Measurements from ENCODE around the gene COMP. TPM values are rescaled to one million over a fixed set of nuclear protein-coding genes. Genes with fewer than 3 reads are reported as not detected.

Gene COMP
- polyA plus RNA-seq, 1 donor (not counting 4 experiments of a cell fraction or from before 2014, with no cell fraction given) = not detected

- H3K27me3 ChIP-seq (ENCODE audit: control insufficient read depth, extremely low read depth, insufficient read depth, low read length) = peaks cover 12% of the 10 kb centered on the region
- no peaks in the 10 kb centered on the region for H3K36me3 ChIP-seq (ENCODE audit: control insufficient read depth in 2 of 2, extremely low read depth in 1 of 2, insufficient read depth in 2 of 2, low read length in 2 of 2)
- no peaks in the 10 kb centered on the region for H3K79me2 ChIP-seq (ENCODE audit: control insufficient read depth, insufficient read depth, low read length)
- no peaks in the 10 kb centered on the region for H3K9me1 ChIP-seq (ENCODE audit: control insufficient read depth, extremely low read depth, insufficient read depth, low read length)
- H4K20me1 ChIP-seq (ENCODE audit: control insufficient read depth, extremely low read depth, insufficient read depth, low read length) = peaks cover 2% of the 10 kb centered on the region
- no peak overlapping the region for H2AFZ ChIP-seq (ENCODE audit: control insufficient read depth, low read length)
- H3K9ac ChIP-seq (ENCODE audit: control insufficient read depth, extremely low read depth, insufficient read depth, low read length) = no peak overlapping the region
- DNase-seq (ENCODE audit: low read depth, low spot score) (no peak), FAIRE-seq (no peak)
- H3K4me2 ChIP-seq (ENCODE audit: control insufficient read depth, extremely low read depth, insufficient read depth, low read depth, low read length) = no peak overlapping the region
- no peak overlapping the region for H3K27ac ChIP-seq (ENCODE audit: control insufficient read depth, insufficient read depth, low read length)
- H3K4me3 ChIP-seq (ENCODE audit: control insufficient read depth in 2 of 3, extremely low read depth in 1 of 3, insufficient read depth in 2 of 3, low read depth in 1 of 3, low read length in 3 of 3) = no peak overlapping the region
- H3K9me3 ChIP-seq (ENCODE audit: control insufficient read depth, low read depth, low read length) = no peaks in the 10 kb centered on the region
- peaks cover 9% of the 10 kb centered on the region for H3K4me1 ChIP-seq (ENCODE audit: control insufficient read depth, extremely low read depth, insufficient read depth, low read length)
- dilution Hi-C loops (cut with MboI; ENCODE audit: extremely low pct_ligation_motif_present, low sequenced_read_pairs) = no loop called here
- TF ChIP-seq, protein P1, sequence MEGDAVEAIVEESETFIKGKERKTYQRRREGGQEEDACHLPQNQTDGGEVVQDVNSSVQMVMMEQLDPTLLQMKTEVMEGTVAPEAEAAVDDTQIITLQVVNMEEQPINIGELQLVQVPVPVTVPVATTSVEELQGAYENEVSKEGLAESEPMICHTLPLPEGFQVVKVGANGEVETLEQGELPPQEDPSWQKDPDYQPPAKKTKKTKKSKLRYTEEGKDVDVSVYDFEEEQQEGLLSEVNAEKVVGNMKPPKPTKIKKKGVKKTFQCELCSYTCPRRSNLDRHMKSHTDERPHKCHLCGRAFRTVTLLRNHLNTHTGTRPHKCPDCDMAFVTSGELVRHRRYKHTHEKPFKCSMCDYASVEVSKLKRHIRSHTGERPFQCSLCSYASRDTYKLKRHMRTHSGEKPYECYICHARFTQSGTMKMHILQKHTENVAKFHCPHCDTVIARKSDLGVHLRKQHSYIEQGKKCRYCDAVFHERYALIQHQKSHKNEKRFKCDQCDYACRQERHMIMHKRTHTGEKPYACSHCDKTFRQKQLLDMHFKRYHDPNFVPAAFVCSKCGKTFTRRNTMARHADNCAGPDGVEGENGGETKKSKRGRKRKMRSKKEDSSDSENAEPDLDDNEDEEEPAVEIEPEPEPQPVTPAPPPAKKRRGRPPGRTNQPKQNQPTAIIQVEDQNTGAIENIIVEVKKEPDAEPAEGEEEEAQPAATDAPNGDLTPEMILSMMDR (optimal IDR thresholded peaks at IDR 0.05 in 1 of 3, IDR thresholded peaks at IDR 0.05 in 1 of 3, conservative IDR thresholded peaks at IDR 0.05 in 1 of 3; ENCODE audit: extremely low read depth in 1 of 3, insufficient read depth in 2 of 3, low read length in 3 of 3) = no peak
- TF ChIP-seq EZH2 (IDR thresholded peaks at IDR 0.05; ENCODE audit: low read length) = no peak
These were observed 13.1 kb downstream of the COMP start for GRCh38 chr19:18778076-18778389.

GRCh38 chr19:18777301-18778075 is 13.6 kb downstream of the COMP start:
- H3K79me2 ChIP-seq (ENCODE audit: control insufficient read depth, insufficient read depth, low read length) = no peaks in the 10 kb centered on the region
- no peak for FAIRE-seq
- H3K9ac ChIP-seq (ENCODE audit: control insufficient read depth, extremely low read depth, insufficient read depth, low read length) = no peak overlapping the region
- peaks cover 14% of the 10 kb centered on the region for H3K4me1 ChIP-seq (ENCODE audit: control insufficient read depth, extremely low read depth, insufficient read depth, low read length)
- H3K4me2 ChIP-seq (ENCODE audit: control insufficient read depth, extremely low read depth, insufficient read depth, low read depth, low read length) = no peak overlapping the region
- TF ChIP-seq, protein P1 (optimal IDR thresholded peaks at IDR 0.05 in 1 of 3, IDR thresholded peaks at IDR 0.05 in 1 of 3, conservative IDR thresholded peaks at IDR 0.05 in 1 of 3; ENCODE audit: extremely low read depth in 1 of 3, insufficient read depth in 2 of 3, low read length in 3 of 3) = no peak
- no peak for TF ChIP-seq EZH2 (IDR thresholded peaks at IDR 0.05; ENCODE audit: low read length)
- H3K27ac ChIP-seq (ENCODE audit: control insufficient read depth, insufficient read depth, low read length) = no peak overlapping the region
- no peak for DNase-seq (ENCODE audit: low read depth, low spot score)
- no peaks in the 10 kb centered on the region for H3K9me3 ChIP-seq (ENCODE audit: control insufficient read depth, low read depth, low read length)
- no peaks in the 10 kb centered on the region for H3K36me3 ChIP-seq (ENCODE audit: control insufficient read depth in 2 of 2, extremely low read depth in 1 of 2, insufficient read depth in 2 of 2, low read length in 2 of 2)
- H4K20me1 ChIP-seq (ENCODE audit: control insufficient read depth, extremely low read depth, insufficient read depth, low read length) = peaks cover 2% of the 10 kb centered on the region
- no peaks in the 10 kb centered on the region for H3K9me1 ChIP-seq (ENCODE audit: control insufficient read depth, extremely low read depth, insufficient read depth, low read length)
- H2AFZ ChIP-seq (ENCODE audit: control insufficient read depth, low read length) = no peak overlapping the region
- dilution Hi-C loops (cut with MboI; ENCODE audit: extremely low pct_ligation_motif_present, low sequenced_read_pairs) = no loop called here
- peaks cover 8% of the 10 kb centered on the region for H3K27me3 ChIP-seq (ENCODE audit: control insufficient read depth, extremely low read depth, insufficient read depth, low read length)
- H3K4me3 ChIP-seq (ENCODE audit: control insufficient read depth in 2 of 3, extremely low read depth in 1 of 3, insufficient read depth in 2 of 3, low read depth in 1 of 3, low read length in 3 of 3) = no peak overlapping the region
